ENCODE measurements around the gene ERBIN. TPM values are rescaled to one million over a fixed set of nuclear protein-coding genes. Genes with fewer than 3 reads are reported as not detected.

Gene ERBIN
- total RNA-seq, 1 donor from 2014 or later: 77.4 TPM

GRCh38 chr5:66001952-66002351, 75.6 kb downstream of the ERBIN start:
- H3K4me3 ChIP-seq (ENCODE audit: low read depth, low read length): no peak overlapping the region
- DNase-seq (ENCODE audit: low read depth): no peak
- TF ChIP-seq, protein P1, sequence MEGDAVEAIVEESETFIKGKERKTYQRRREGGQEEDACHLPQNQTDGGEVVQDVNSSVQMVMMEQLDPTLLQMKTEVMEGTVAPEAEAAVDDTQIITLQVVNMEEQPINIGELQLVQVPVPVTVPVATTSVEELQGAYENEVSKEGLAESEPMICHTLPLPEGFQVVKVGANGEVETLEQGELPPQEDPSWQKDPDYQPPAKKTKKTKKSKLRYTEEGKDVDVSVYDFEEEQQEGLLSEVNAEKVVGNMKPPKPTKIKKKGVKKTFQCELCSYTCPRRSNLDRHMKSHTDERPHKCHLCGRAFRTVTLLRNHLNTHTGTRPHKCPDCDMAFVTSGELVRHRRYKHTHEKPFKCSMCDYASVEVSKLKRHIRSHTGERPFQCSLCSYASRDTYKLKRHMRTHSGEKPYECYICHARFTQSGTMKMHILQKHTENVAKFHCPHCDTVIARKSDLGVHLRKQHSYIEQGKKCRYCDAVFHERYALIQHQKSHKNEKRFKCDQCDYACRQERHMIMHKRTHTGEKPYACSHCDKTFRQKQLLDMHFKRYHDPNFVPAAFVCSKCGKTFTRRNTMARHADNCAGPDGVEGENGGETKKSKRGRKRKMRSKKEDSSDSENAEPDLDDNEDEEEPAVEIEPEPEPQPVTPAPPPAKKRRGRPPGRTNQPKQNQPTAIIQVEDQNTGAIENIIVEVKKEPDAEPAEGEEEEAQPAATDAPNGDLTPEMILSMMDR (conservative IDR thresholded peaks at IDR 0.05; ENCODE audit: low read depth, low read length): no peak

DNA sequence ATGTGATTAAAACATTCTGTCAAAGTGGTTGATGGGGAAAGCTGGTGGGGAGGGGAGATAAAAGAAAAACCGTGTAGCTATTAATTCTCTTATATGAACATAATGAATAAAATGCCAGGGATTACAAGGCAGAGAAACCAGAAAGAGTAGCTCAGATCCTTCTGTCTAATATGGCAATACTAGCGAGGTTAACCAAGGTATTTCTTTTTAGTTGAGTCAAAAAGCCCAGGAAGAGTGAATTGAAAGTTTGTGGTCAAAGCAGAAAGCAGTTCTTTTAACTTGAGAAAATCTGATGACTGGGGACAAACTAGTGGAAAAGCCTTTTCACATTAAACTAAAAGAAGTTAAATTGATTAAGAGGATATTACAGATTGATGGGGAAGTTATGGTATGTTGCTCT, 76.0 kb downstream of the ERBIN start:
- no peak for DNase-seq (ENCODE audit: low read depth)
- TF ChIP-seq, protein P1 (conservative IDR thresholded peaks at IDR 0.05; ENCODE audit: low read depth, low read length): no peak
- H3K4me3 ChIP-seq (ENCODE audit: low read depth, low read length): no peak overlapping the region

GRCh38 chr5:66004216-66004615, 77.8 kb downstream of the ERBIN start:
- TF ChIP-seq, protein P1 (conservative IDR thresholded peaks at IDR 0.05; ENCODE audit: low read depth, low read length): no peak
- H3K4me3 ChIP-seq (ENCODE audit: low read depth, low read length): no peak overlapping the region
- no peak for DNase-seq (ENCODE audit: low read depth)

- TF ChIP-seq, protein P1 (conservative IDR thresholded peaks at IDR 0.05; ENCODE audit: low read depth, low read length): no peak
- DNase-seq (ENCODE audit: low read depth): no peak
- no peak overlapping the region for H3K4me3 ChIP-seq (ENCODE audit: low read depth, low read length)
Observed at GRCh38 chr5:66009277-66009676, 82.9 kb downstream of the ERBIN start.

DNA sequence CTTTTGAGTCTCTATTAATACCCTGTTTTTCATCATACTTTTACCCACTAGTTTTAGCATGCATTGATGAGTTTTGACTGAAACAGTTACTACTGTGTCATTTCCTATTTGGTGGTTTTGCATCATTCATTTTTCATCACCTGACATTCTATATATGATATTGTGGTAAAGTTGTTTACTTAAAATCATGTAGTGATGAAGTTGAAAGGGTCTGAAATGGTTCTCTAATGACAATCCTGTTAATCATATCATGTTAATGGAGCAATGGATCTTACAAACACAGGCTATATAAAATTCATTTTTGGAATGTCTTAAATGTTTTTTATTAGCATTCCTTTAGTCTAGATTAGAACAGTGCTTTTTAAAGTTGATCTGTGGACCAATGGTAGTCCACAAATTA, 84.1 kb downstream of the ERBIN start:
- DNase-seq (ENCODE audit: low read depth): no peak
- no peak overlapping the region for H3K4me3 ChIP-seq (ENCODE audit: low read depth, low read length)
- TF ChIP-seq, protein P1 (conservative IDR thresholded peaks at IDR 0.05; ENCODE audit: low read depth, low read length): no peak

- no peak for DNase-seq (ENCODE audit: low read depth)
Observed at GRCh38 chr5:66012271-66012670, 85.9 kb downstream of the ERBIN start.

DNA sequence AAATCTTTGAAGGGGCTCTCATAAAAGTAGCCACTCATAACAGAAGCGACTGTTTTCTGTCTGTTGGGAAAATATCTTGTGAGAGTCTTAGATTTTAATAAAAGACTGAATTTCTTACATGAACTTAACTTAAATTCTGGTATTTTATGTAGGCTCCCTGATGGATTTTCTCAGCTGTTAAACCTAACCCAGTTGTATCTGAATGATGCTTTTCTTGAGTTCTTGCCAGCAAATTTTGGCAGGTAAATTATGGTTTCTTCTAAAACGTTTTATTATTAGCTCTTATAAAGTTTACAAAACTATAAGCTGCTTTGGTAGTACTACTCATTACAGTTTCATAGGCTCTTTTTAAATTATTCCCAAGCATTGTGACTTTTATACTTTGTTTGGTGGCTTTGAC, 87.0 kb downstream of the ERBIN start:
- no peak overlapping the region for H3K4me3 ChIP-seq (ENCODE audit: low read depth, low read length)
- TF ChIP-seq, protein P1 (conservative IDR thresholded peaks at IDR 0.05; ENCODE audit: low read depth, low read length): no peak
- DNase-seq (ENCODE audit: low read depth): no peak

More at GRCh38 chr5:66012271-66012670, 85.9 kb downstream of the ERBIN start:
- no peak overlapping the region for H3K4me3 ChIP-seq (ENCODE audit: low read depth, low read length)
- TF ChIP-seq, protein P1 (conservative IDR thresholded peaks at IDR 0.05; ENCODE audit: low read depth, low read length): no peak

Data from epithelial cell of proximal tubule (primary cell).